Stomach (tissue), 4 donors: Measurements from ENCODE around the gene SLC24A4.

Source experiments
- POLR2A ChIP-seq, 4 donors: fragments of 450-650 bp; IDR thresholded peaks; one replicate each; pipeline ENCODE4 v1.6.1; 2016; ENCODE audit warnings: antibody characterized with exemption in 4 of 4, control low read depth in 2 of 4, mild to moderate bottlenecking in 1 of 4, moderate library complexity in 1 of 4
- TF ChIP-seq, protein P1 (sequence below), 7 experiments: fragments of 450-650 bp in 4 of 7; fragments of 200-600 bp in 3 of 7; sonication (generic) in 3 of 7; IDR thresholded peaks; one replicate each; pipeline ENCODE4 v1.5.1; 2016 to 2019; ENCODE audit warnings: antibody characterized with exemption in 7 of 7, control low read depth in 2 of 7, mild to moderate bottlenecking in 1 of 7

DNA sequence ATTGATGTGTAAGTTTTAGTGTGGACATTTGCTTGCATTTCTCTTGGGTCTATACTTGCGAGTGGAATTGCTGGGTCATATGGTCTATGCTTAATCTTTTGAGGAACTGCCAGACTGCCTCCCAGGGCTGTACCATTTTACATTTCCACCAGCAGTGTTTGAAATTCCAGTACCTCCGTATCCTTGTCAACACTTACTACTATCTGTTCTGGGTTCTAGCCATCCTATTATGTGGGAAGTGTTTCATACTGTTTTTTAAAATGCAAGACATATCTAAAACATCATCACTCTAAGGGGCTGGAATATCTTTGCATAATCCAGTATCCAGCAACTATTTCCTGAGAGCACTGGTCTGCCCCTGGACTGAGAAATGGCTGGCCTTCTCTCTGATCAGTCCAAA lies 110.4 kb downstream of the SLC24A4 start:
- TF ChIP-seq, protein P1, sequence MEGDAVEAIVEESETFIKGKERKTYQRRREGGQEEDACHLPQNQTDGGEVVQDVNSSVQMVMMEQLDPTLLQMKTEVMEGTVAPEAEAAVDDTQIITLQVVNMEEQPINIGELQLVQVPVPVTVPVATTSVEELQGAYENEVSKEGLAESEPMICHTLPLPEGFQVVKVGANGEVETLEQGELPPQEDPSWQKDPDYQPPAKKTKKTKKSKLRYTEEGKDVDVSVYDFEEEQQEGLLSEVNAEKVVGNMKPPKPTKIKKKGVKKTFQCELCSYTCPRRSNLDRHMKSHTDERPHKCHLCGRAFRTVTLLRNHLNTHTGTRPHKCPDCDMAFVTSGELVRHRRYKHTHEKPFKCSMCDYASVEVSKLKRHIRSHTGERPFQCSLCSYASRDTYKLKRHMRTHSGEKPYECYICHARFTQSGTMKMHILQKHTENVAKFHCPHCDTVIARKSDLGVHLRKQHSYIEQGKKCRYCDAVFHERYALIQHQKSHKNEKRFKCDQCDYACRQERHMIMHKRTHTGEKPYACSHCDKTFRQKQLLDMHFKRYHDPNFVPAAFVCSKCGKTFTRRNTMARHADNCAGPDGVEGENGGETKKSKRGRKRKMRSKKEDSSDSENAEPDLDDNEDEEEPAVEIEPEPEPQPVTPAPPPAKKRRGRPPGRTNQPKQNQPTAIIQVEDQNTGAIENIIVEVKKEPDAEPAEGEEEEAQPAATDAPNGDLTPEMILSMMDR (IDR thresholded peaks at IDR 0.05): no peak
- TF ChIP-seq POLR2A (IDR thresholded peaks at IDR 0.05): no peak
